ENCODE results near the gene TLE6. TPM values are rescaled to one million over a fixed set of nuclear protein-coding genes. Genes with fewer than 3 reads are reported as not detected.
A peak's percentile ranks its signal among the peaks of the same experiment; 100 is the strongest.

Gene TLE6
- total and polyA plus RNA-seq, 2 donors from 2014 or later: 3.7 to 5.2 TPM

DNA sequence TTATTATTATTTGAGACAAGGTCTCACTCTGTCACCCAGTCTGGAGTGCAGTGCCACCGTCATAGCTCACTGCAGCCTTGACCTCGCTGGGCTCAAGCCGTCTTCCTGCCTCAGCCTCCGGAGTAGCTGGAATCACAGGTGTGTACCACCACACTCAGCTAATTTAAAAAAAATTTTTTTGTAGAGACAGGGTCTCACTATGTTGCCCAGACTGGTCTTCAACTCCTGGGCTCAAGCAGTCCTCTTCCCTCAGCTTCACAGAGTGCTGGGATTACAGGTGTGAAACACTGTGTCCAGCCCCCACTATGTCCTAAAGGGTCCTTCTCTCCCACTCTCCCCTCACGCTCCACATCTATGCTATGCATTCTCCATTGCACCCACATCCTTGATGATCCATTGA, 60.9 kb downstream of the TLE6 start:
- Histone ChIP-seq H3K27ac (ENCODE audit: low read depth in 2 of 2, low read length in 2 of 2) (no peak overlapping the region), H3K4me3 (ENCODE audit: low read length in 3 of 3) (no peak overlapping the region)
- intact Hi-C loops (cut with DNase I): no loop called here

GRCh38 chr19:3039125-3039524, 61.8 kb downstream of the TLE6 start:
- H3K9ac ChIP-seq (ENCODE audit: low read length in 3 of 3): no peak overlapping the region
- no peaks in the 10 kb centered on the region for H3K36me3 ChIP-seq (ENCODE audit: control insufficient read depth in 2 of 3, insufficient read depth in 3 of 3, low read length in 3 of 3)
- intact Hi-C loops (cut with DNase I): no loop called here
- no peak overlapping the region for H3K4me3 ChIP-seq (ENCODE audit: low read length in 3 of 3)
- no peak for DNase-seq
- H3K9me3 ChIP-seq (ENCODE audit: control insufficient read depth in 2 of 3, insufficient read depth in 1 of 3, low read length in 3 of 3): no peaks in the 10 kb centered on the region
- H3K27me3 ChIP-seq (ENCODE audit: control insufficient read depth, insufficient read depth, low read length): no peaks in the 10 kb centered on the region
- H3K27ac ChIP-seq (ENCODE audit: low read depth in 2 of 2, low read length in 2 of 2): no peak overlapping the region
- TF ChIP-seq, protein P1, sequence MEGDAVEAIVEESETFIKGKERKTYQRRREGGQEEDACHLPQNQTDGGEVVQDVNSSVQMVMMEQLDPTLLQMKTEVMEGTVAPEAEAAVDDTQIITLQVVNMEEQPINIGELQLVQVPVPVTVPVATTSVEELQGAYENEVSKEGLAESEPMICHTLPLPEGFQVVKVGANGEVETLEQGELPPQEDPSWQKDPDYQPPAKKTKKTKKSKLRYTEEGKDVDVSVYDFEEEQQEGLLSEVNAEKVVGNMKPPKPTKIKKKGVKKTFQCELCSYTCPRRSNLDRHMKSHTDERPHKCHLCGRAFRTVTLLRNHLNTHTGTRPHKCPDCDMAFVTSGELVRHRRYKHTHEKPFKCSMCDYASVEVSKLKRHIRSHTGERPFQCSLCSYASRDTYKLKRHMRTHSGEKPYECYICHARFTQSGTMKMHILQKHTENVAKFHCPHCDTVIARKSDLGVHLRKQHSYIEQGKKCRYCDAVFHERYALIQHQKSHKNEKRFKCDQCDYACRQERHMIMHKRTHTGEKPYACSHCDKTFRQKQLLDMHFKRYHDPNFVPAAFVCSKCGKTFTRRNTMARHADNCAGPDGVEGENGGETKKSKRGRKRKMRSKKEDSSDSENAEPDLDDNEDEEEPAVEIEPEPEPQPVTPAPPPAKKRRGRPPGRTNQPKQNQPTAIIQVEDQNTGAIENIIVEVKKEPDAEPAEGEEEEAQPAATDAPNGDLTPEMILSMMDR (IDR thresholded peaks at IDR 0.05; ENCODE audit: borderline replicate concordance, extremely low read depth, insufficient read depth): no peak
- peaks cover 3 to 12% (median 8%) of the 10 kb centered on the region in 3 donors for H3K4me1 ChIP-seq (ENCODE audit: control insufficient read depth in 2 of 3, insufficient read depth in 2 of 3, low read depth in 1 of 3, low read length in 3 of 3)
- FAIRE-seq: no peak

More for the DNA sequence above, 60.9 kb downstream of the TLE6 start:
- no peaks in the 10 kb centered on the region for H3K27me3 ChIP-seq (ENCODE audit: control insufficient read depth, insufficient read depth, low read length)
- DNase-seq (no peak), FAIRE-seq (no peak)
- H3K4me1 ChIP-seq (ENCODE audit: control insufficient read depth in 2 of 3, insufficient read depth in 2 of 3, low read depth in 1 of 3, low read length in 3 of 3): peaks cover 3 to 12% (median 8%) of the 10 kb centered on the region in 3 donors
- H3K36me3 ChIP-seq (ENCODE audit: control insufficient read depth in 2 of 3, insufficient read depth in 3 of 3, low read length in 3 of 3): no peaks in the 10 kb centered on the region
- TF ChIP-seq, protein P1 (IDR thresholded peaks at IDR 0.05; ENCODE audit: borderline replicate concordance, extremely low read depth, insufficient read depth): no peak
- H3K9ac ChIP-seq (ENCODE audit: low read length in 3 of 3): no peak overlapping the region
- H3K9me3 ChIP-seq (ENCODE audit: control insufficient read depth in 2 of 3, insufficient read depth in 1 of 3, low read length in 3 of 3): no peaks in the 10 kb centered on the region

- Histone ChIP-seq H3K9me3 (ENCODE audit: control insufficient read depth in 2 of 3, insufficient read depth in 1 of 3, low read length in 3 of 3) (no peaks in the 10 kb centered on the region), H3K36me3 (ENCODE audit: control insufficient read depth in 2 of 3, insufficient read depth in 3 of 3, low read length in 3 of 3) (no peaks in the 10 kb centered on the region), H3K9ac (ENCODE audit: low read length in 3 of 3) (no peak overlapping the region), H3K4me3 (ENCODE audit: low read length in 3 of 3) (no peak overlapping the region), H3K27me3 (ENCODE audit: control insufficient read depth, insufficient read depth, low read length) (no peaks in the 10 kb centered on the region), H3K4me1 (ENCODE audit: control insufficient read depth in 2 of 3, insufficient read depth in 2 of 3, low read depth in 1 of 3, low read length in 3 of 3) (peaks cover 3 to 10% (median 6%) of the 10 kb centered on the region in 3 donors), H3K27ac (ENCODE audit: low read depth in 2 of 2, low read length in 2 of 2) (no peak overlapping the region)
- DNase-seq (no peak), FAIRE-seq (no peak)
- intact Hi-C loops (cut with DNase I): no loop called here
- TF ChIP-seq, protein P1 (IDR thresholded peaks at IDR 0.05; ENCODE audit: borderline replicate concordance, extremely low read depth, insufficient read depth): no peak
These were observed 62.3 kb downstream of the TLE6 start for GRCh38 chr19:3039641-3040077.

DNA sequence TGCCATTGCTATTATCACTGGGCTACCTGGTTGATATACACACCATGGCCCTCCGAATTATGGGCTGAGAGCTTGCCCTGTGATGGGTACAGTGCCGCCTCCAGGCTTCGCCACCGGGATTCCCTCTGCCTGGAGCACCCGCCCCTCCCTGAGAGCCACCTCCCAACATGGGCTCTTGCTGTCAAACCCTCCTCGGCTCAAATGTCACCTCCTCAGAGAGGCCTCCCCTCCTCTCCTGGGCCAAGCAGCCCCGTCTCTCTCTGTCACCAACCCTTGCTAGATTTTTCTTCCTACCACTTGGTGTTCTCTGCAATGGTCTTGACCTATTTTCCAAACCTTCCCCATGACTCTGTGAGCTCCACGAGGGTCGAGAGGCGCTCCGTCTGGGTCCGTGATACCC, 64.0 kb downstream of the TLE6 start:
- Histone ChIP-seq H3K36me3 (ENCODE audit: control insufficient read depth in 2 of 3, insufficient read depth in 3 of 3, low read length in 3 of 3) (no peaks in the 10 kb centered on the region), H3K9me3 (ENCODE audit: control insufficient read depth in 2 of 3, insufficient read depth in 1 of 3, low read length in 3 of 3) (no peaks in the 10 kb centered on the region), H3K9ac (ENCODE audit: low read length in 3 of 3) (no peak overlapping the region), H3K4me3 (ENCODE audit: low read length in 3 of 3) (no peak overlapping the region), H3K27me3 (ENCODE audit: control insufficient read depth, insufficient read depth, low read length) (no peaks in the 10 kb centered on the region), H3K4me1 (ENCODE audit: control insufficient read depth in 2 of 3, insufficient read depth in 2 of 3, low read depth in 1 of 3, low read length in 3 of 3) (peaks cover 0 to 3% (median 0%) of the 10 kb centered on the region in 3 donors), H3K27ac (ENCODE audit: low read depth in 2 of 2, low read length in 2 of 2) (no peak overlapping the region)
- FAIRE-seq (no peak), DNase-seq (peak in 3 of 5 donors; percentile 46 to 76 (median 54))
- TF ChIP-seq, protein P1 (IDR thresholded peaks at IDR 0.05; ENCODE audit: borderline replicate concordance, extremely low read depth, insufficient read depth): no peak
- intact Hi-C loops (cut with DNase I): no loop called here
